K562 (cell line): Measurements from ENCODE around the gene LIN9. TPM values are rescaled to one million over a fixed set of nuclear protein-coding genes. Genes with fewer than 3 reads are reported as not detected.
A peak's percentile ranks its signal among the peaks of the same experiment; 100 is the strongest.

Experiments used
- BRCA1 ChIP-seq, 2 experiments: fragments of 450-650 bp in 1 of 2; sonication (generic) in 1 of 2; formaldehyde crosslinking in 1 of 2; IDR thresholded peaks; 2 replicates each; pipeline versions ENCODE4 v1.5.0 to v1.6.1; 2017 to 2020; ENCODE audit warnings: mild to moderate bottlenecking in 1 of 2, missing genetic modification reagents in 1 of 2
- CEBPG ChIP-seq, 3 experiments: fragments of 200-800 bp in 1 of 3; sonication (Bioruptor generic) in 1 of 3; sonication (generic) in 1 of 3; formaldehyde crosslinking in 1 of 3; IDR thresholded peaks in 2 of 3; conservative IDR thresholded peaks in 1 of 3; 2 replicates each; pipeline versions ENCODE4 v1.6.1 to v1.8.0; 2016 to 2022; ENCODE audit warnings: missing compliant biosample characterization in 2 of 3, missing genetic modification characterization in 2 of 3, mild to moderate bottlenecking in 1 of 3, missing genetic modification reagents in 1 of 3
- CLOCK ChIP-seq: fragments of 250-450 bp; sonication (Bioruptor Pico); IDR thresholded peaks from 2 replicates; pipeline ENCODE4 v1.4.0; 2020; ENCODE audit warnings: mild to moderate bottlenecking, moderate library complexity, borderline replicate concordance
- FOS ChIP-seq: IDR thresholded peaks from 3 replicates; pipeline ENCODE4 v1.6.1; 2011; ENCODE audit not compliant: insufficient read length; ENCODE audit errors: extremely low read depth
- GTF3C2 ChIP-seq: IDR thresholded peaks from 3 replicates; pipeline ENCODE4 v1.6.1; 2011; ENCODE audit warnings: borderline replicate concordance, mild to moderate bottlenecking, moderate library complexity; ENCODE audit not compliant: insufficient read length; ENCODE audit errors: extremely low read depth
- HNRNPL ChIP-seq: fragments of 200-400 bp; formaldehyde crosslinking; IDR thresholded peaks from 2 replicates; pipeline ENCODE4 v1.6.1; 2017; ENCODE audit warnings: low read depth, mild to moderate bottlenecking, low read length
- HNRNPUL1 ChIP-seq: fragments of 200-400 bp; formaldehyde crosslinking; IDR thresholded peaks from 2 replicates; pipeline ENCODE4 v1.6.1; 2017; ENCODE audit warnings: low read length
- NCOA2 ChIP-seq, 2 experiments: fragments of 450-650 bp; IDR thresholded peaks; 2 replicates each; pipeline ENCODE4 v1.6.1; 2018; ENCODE audit warnings: mild to moderate bottlenecking in 2 of 2, moderate library complexity in 1 of 2; ENCODE audit not compliant: partially characterized antibody in 2 of 2
- NEUROD1 ChIP-seq: fragments of 150-350 bp; IDR thresholded peaks from 2 replicates; pipeline ENCODE4 v1.6.1; 2014; ENCODE audit warnings: borderline replicate concordance, low read length, low read depth; ENCODE audit not compliant: partially characterized antibody
- SIN3B ChIP-seq: fragments of 450-650 bp; IDR thresholded peaks from 2 replicates; pipeline ENCODE4 v1.6.1; 2017; ENCODE audit warnings: low read depth, mild to moderate bottlenecking, moderate library complexity
- SMARCA5 ChIP-seq: fragments of 450-650 bp; IDR thresholded peaks from 2 replicates; pipeline ENCODE4 v1.6.1; 2016
- SRF ChIP-seq, 2 experiments: fragments of 250-450, 450-650 bp in 1 of 2; sonication (Bioruptor Pico) in 1 of 2; sonication (generic) in 1 of 2; formaldehyde crosslinking; IDR thresholded peaks; 2 replicates each; pipeline versions ENCODE4 v1.5.0 to v1.5.1; 2020 to 2022; ENCODE audit warnings: mild to moderate bottlenecking in 1 of 2, missing genetic modification reagents in 1 of 2
- USF1 ChIP-seq: sonication (generic); formaldehyde crosslinking; IDR thresholded peaks from 2 replicates; pipeline ENCODE4 v1.9.0; 2022; ENCODE audit warnings: mild to moderate bottlenecking, missing genetic modification reagents
- ZBTB17 ChIP-seq: fragments of 450-650 bp; formaldehyde crosslinking; IDR thresholded peaks from 2 replicates; pipeline ENCODE4 v1.4.0; 2020; ENCODE audit warnings: mild to moderate bottlenecking
- ZKSCAN8 ChIP-seq: fragments of 200-800 bp; sonication (Bioruptor generic); IDR thresholded peaks from 2 replicates; pipeline ENCODE4 v1.6.1; 2016; ENCODE audit warnings: missing genetic modification characterization, missing compliant biosample characterization
- ZNF143 ChIP-seq: sonication (generic); formaldehyde crosslinking; IDR thresholded peaks from 2 replicates; pipeline ENCODE4 v1.9.0; 2022; ENCODE audit warnings: mild to moderate bottlenecking, missing genetic modification reagents
- ZNF764 ChIP-seq: fragments of 250-450 bp; sonication (Bioruptor Pico); IDR thresholded peaks from 2 replicates; pipeline ENCODE4 v1.4.0; 2020; ENCODE audit warnings: low read depth, mild to moderate bottlenecking, moderate library complexity
- polyA plus RNA-seq, 8 experiments: library from polyadenylated mRNA; depleted of rRNA in 4 of 8; stranded (reverse) in 5 of 8; unstranded in 3 of 8; fragments of >200 nt; fragmentation: Nextera tagmentation in 2 of 8; fragmentation: Illumina TruSeq in 1 of 8; extraction: Ambion mirVana in 2 of 8; extraction: Trizol in 1 of 8; gene quantifications; 2 replicates each; pipeline versions ENCODE4 v1.2.1 to v1.2.3, GENCODE V29; 2011 to 2014; ENCODE audit warnings: inconsistent platforms in 1 of 8, missing spikeins in 1 of 8
- total RNA-seq, 7 experiments: library from RNA; depleted of rRNA in 6 of 7; stranded (reverse); fragments of >200 nt in 6 of 7; fragmentation: Illumina TruSeq in 2 of 7; extraction: Trizol in 2 of 7; gene quantifications; 2 replicates each; pipeline versions ENCODE4 v1.2.1 to v1.2.3, GENCODE V29; 2011 to 2021; ENCODE audit warnings: low replicate concordance in 1 of 7
- TF ChIP-seq, protein P1 (sequence below): fragments of 450-650 bp; formaldehyde crosslinking; IDR thresholded peaks from 2 replicates; pipeline ENCODE4 v1.4.0; 2020; ENCODE audit warnings: mild to moderate bottlenecking, moderate library complexity

The LIN9 gene
- total and polyA plus RNA-seq, 9 of the 15 experiments (the other 6 are each of a cell fraction or from before 2014, with no cell fraction given) = 18.8 to 33.0 (median 25.5) TPM

DNA sequence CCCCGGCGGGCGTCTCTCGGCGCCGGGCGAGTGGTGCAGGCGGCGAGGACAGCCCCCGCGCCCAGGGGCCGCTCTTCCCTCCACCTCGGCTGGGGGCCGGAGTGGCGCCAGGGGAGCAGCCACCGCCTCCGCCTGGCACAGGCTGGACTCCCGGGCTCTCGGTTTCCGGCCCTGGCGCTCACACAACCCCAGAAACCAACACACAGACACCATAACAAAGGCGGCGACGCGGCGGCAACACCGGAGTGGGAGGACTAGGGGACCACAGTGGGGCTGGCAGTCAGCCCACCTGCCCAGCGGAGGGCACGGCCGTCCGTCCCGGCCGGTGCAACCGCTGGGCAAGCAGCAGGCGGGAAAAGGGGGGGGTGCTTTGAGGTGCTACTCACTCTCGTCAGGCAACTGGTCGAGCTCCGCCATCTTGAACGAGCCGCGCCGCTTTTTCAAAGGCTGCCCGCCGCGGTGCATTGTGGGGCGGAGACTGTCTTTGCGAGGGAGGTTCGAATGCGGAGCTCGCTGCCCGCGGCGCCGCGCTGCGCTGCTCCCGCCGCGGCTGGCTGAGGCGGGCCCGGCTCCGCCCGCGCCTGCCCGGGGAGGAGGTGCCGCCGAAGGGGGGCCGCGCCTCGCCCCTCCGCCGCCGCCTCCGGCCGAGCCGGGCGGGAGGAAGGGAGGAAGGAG lies at the start of gene LIN9 (continued):
- TF ChIP-seq GTF3C2 (no peak), SRF (CRISPR knock-in tag; IDR thresholded peaks at IDR 0.05) (peak in 1 of 2 experiments; percentile 45; a peak in 1 of 4 replicates), BRCA1 (IDR thresholded peaks at IDR 0.05) (no peak), BRCA1 (CRISPR knock-in tag; IDR thresholded peaks at IDR 0.05) (no peak), SMARCA5 (0 out of 2 replicates have a peak, but pooled peaks have one; percentile 23), USF1 (CRISPR knock-in tag) (no peak), ZBTB17 (CRISPR knock-in tag) (peak; percentile 26; the same call in 1 of the 2 replicates), NCOA2 (IDR thresholded peaks at IDR 0.05; ENCODE audit: partially characterized antibody in 2 of 2) (no peak), CLOCK (no peak), HNRNPL (peak; percentile 55; the same call in 1 of the 2 replicates), NEUROD1 (no peak), CEBPG (CRISPR knock-in tag; IDR thresholded peaks at IDR 0.05) (no peak; the same call in 1 of the 2 replicates), CEBPG (tag; conservative IDR thresholded peaks at IDR 0.05 in 1 of 2, IDR thresholded peaks at IDR 0.05 in 1 of 2) (no peak; a peak in 1 of 4 replicates), ZNF764 (CRISPR knock-in tag) (no peak), ZNF143 (CRISPR knock-in tag) (peak; percentile 81), ZKSCAN8 (CRISPR knock-in tag) (no peak), HNRNPUL1 (no peak), FOS (no peak), SIN3B (peak; percentile 50; the same call in 1 of the 2 replicates)
- TF ChIP-seq, protein P1, sequence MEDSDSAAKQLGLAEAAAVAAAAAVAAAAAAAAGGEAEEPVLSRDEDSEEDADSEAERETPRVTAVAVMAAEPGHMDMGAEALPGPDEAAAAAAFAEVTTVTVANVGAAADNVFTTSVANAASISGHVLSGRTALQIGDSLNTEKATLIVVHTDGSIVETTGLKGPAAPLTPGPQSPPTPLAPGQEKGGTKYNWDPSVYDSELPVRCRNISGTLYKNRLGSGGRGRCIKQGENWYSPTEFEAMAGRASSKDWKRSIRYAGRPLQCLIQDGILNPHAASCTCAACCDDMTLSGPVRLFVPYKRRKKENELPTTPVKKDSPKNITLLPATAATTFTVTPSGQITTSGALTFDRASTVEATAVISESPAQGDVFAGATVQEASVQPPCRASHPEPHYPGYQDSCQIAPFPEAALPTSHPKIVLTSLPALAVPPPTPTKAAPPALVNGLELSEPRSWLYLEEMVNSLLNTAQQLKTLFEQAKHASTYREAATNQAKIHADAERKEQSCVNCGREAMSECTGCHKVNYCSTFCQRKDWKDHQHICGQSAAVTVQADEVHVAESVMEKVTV = no peak
